CD4-positive, alpha-beta T cell treated with Interferon gamma for 1 hour (primary cell): ENCODE measurements around the gene SDR42E1.
"Not testable (repeated sequence)": the region's sequence is repeated elsewhere in the genome, so short reads cannot be mapped to it uniquely, and the experiment has no call there.

Source experiments
- DNase-seq: peaks from one replicate; pipeline ENCODE4 v3.0.0-alpha.2; 2020

Gene SDR42E1

DNA sequence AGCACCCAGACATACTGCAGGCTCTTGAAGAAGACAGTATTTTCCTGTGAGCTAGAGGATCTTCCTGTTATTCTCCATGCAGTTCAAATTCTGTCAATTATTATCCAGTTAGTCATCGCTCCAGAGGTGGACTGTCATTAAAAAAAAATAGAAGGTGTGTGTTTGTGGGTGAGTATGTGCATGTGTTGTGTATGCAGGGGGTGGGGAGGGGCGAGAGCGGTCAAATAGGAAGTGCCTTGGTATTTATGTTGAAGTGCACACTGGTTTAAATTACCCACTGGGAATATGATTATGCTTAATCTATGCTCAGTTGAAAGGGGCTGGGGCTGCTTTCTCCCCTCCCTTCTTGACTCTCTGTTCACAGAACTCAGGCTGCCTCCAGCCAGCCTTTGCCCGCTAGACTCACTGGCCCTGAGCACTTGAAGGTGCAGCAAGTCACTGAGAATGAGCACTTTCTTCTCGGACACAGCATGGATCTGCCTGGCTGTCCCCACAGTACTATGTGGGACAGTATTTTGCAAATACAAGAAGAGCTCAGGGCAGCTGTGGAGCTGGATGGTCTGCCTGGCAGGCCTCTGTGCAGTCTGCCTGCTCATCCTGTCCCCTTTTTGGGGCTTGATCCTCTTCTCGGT is 23.8 kb upstream of the SDR42E1 start, which contains the start of gene HSD17B2:
Gene HSD17B2, plus strand, starts transcription at position 273 of the 632 bp plus-strand sequence. Its CDS starts 172 bp downstream, at position 445.
- no peak for DNase-seq

GRCh38 chr16:82033683-82034300 is 22.5 kb upstream of the SDR42E1 start:
- no peak for DNase-seq

DNA sequence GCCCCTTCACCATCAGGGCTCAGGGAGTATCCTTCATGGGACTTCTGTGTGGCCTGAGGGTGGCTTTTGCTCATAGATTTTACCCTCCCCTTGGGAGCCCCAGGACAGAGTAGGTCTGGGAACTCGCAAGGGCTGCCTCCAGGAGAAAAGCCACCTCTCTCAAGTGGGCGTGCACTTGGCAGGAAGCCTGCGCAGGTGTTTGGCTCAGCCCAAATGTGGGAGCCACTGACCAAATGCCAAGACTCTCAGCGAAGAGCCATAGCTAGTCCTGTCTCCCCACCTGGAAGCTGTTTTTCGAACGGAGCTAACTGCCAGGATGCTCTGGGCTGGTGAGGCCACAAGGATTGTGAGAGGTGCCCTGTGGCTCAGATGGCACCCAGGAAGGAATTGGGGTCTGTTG is 21.7 kb upstream of the SDR42E1 start:
- DNase-seq: no peak

DNA sequence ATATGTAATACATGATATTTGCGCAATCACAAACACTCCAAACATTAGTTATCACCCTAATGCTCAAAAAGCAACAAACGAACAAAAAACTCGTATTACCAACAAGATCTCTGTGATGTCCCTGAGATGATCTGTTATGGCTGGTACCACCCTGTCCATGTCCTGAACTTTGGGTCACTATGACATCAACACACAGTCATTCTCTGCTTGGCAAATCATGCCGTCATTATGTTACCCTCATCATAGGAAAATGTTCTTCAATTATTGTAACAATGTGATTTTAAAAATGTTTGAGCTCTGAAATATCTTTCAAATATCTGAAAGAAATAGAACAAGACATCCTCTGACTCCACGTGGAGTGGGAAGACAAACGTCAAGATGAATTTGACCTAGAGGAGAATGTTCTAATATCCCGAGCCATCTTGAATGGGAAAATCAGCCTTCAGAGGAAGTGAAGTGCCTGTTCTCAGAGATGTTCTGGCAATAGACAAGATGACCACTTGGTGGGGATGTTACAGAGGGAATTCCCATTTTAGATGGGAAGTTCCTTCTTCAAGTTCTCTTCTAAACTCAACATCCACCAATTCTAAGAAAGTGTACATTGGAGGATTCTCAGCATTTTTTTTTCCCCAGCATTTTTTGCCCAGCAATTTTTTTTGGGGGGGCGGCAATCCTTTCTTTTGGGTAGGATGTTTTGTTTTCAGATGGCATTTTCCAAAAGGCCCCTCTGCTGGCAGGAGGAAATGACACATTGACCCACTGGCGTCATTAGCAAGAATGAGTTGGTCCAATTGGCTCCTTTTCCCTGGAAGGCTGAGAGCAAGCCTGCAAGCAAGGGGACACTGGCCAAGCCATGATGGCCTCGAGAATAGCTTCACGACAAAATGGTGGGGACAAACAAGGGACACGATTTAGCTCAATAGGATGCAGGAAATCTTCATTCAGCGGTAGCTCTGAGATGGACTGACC is 20.1 kb upstream of the SDR42E1 start:
- DNase-seq: no peak

GRCh38 chr16:82027629-82028064 is 16.4 kb upstream of the SDR42E1 start:
- DNase-seq: no peak

GRCh38 chr16:82024883-82025282 is 13.6 kb upstream of the SDR42E1 start:
- DNase-seq: no peak

DNA sequence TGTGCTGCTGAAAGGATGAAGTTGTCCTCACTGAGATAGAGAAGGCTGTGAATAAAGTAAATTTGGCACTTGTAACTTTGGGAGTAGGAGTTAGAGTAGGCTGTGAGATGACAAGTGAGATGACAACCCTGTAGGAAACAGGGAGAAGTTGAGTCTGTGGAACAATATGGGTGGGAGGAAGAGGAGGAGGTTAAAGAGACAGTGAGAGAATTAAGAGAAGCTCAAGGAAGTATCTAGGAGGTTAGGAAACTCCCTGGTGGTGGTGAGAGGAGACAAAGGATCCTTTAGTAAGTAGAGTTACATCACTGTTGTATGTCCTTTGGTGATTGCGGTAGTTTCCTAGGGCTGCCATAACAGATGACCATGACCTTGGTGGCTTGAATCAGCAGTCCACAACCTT is 13.0 kb upstream of the SDR42E1 start:
- no peak for DNase-seq

DNA sequence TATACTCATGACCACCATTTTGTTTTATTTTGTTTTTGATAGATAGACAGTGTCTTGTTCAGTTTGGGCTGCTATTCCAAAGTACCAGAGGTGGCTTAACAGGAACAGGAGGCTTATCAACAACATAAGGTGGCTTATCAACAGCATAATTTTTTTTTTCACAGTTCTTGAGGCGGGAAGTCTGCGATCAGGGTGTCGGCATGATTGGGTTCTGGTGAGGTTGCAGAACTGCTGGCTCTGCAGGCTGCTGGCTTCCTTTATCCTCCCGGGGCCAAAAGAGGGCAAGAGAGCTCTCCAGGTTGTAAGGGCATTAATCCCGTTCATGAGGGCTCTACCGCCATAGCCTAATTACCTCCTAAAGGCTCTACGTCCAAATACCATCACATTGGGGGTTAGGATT is 11.9 kb upstream of the SDR42E1 start:
- DNase-seq: no peak

DNA sequence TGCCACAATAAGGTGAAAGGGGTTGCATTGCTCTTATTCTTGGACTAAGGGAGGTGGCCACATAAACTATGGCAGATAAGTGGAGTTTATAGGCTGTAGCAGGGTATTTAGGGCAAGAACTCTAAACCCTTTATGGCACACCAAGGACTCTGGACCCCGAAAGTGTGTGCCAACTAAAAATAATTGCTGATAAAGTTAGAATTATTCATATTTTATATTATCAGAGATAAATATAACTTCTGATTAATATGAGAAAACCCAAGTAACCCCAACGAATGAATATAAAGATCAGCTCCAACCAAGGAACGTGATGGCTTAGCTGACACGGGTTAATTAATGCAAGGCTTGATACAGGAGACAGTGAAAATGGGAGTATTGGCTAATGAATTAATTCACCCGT is 8.8 kb upstream of the SDR42E1 start:
- no peak for DNase-seq

DNA sequence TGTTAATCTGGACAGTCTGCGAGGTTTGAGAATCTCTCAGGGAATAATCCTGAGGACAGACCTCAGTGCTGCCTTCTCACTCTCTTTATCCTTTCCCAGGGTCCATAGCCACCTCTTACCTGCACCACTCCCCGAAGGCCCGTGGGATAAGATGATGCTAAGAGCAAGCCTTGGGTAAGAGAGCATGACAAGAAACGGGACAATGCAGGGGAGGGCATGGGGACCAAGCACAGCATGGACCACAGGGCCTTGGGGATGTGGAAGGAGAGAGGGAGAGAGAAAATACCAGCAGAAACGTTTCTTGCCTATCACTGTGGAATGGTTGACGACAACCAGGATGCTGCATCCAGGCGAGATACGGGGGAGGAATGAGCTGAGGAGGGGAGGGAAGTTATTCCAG is 8.3 kb upstream of the SDR42E1 start:
- DNase-seq: no peak

GRCh38 chr16:82017911-82018568 is 6.8 kb upstream of the SDR42E1 start:
- no peak for DNase-seq

GRCh38 chr16:82016964-82017363 is 5.7 kb upstream of the SDR42E1 start:
- DNase-seq: no peak

- DNase-seq: no peak
Observed at GRCh38 chr16:82016263-82016662, 5.0 kb upstream of the SDR42E1 start.

DNA sequence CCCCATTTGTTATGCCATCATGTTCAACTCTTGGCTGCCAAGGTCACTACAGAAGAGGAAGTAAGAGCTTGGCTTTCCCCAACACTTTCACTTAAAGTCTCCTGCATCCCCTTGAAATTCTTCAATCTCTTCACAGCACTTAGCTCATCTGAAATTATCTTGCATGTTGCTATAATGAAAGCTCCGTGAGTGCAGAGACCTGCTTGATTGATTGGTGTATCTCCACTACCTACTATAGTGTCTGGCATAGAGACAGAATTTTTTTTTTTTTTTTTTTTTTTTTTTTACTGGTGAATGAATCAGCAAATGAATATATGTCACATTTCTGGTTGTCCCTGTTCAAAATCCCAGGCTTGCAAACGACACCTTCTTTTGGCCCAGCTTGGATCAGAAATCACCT is 1.9 kb upstream of the SDR42E1 start:
- no peak for DNase-seq

GRCh38 chr16:82010649-82011048 is 621 bp downstream of the SDR42E1 start:
- DNase-seq: no peak

DNA sequence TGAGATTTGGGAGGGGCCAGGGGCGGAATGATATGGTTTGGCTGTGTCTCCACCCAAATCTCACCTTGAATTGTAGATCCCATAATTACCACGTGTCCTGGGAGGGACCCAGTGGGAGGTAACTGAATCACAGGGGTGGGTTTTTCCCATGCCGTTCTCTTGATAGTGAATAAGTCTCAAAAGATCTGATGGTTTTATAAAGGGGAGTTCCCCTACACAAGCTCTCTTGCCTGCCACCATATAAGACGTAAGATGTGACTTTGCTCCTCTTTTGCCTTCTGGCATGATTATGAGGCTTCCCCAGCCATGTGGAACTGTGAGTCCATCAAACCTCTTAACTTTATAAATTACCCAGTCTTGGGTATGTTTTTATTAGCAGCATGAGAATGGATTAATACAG is 1.5 kb downstream of the SDR42E1 start:
- not testable (repeated sequence) for DNase-seq

DNA sequence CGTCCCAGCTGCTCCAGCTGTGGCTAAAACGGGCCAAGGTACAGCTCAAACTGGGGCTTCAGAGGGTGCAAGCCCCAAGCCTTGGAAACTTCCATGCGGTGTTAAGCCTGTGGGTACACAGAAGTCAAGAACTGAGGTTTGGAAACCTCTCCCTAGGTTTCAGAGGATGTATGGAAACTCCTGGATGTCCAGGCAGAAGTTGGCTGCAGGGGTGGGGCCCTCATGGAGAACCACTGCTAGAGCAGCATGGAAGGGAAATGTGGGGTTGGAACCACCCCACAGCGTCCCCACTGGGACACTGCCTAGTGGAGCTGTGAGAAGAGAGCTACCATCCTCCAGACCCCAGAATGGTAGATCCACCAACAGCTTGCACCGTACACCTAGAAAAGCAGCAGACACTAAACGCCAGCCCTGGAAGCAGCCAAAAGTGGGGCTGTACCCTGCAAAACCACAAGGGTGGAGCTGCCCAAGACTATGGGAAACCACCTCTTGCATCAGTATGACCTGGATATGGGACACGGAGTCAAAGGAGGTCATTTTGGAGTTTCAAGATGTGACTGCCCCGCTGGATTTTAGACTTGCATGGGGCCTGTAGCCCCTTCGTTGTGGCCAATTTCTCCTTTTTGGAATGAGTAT is 2.2 kb downstream of the SDR42E1 start:
- DNase-seq: no peak

GRCh38 chr16:82007189-82007588 is 4.1 kb downstream of the SDR42E1 start:
- no peak for DNase-seq

GRCh38 chr16:82006036-82006435 is 5.2 kb downstream of the SDR42E1 start:
- no peak for DNase-seq

DNA sequence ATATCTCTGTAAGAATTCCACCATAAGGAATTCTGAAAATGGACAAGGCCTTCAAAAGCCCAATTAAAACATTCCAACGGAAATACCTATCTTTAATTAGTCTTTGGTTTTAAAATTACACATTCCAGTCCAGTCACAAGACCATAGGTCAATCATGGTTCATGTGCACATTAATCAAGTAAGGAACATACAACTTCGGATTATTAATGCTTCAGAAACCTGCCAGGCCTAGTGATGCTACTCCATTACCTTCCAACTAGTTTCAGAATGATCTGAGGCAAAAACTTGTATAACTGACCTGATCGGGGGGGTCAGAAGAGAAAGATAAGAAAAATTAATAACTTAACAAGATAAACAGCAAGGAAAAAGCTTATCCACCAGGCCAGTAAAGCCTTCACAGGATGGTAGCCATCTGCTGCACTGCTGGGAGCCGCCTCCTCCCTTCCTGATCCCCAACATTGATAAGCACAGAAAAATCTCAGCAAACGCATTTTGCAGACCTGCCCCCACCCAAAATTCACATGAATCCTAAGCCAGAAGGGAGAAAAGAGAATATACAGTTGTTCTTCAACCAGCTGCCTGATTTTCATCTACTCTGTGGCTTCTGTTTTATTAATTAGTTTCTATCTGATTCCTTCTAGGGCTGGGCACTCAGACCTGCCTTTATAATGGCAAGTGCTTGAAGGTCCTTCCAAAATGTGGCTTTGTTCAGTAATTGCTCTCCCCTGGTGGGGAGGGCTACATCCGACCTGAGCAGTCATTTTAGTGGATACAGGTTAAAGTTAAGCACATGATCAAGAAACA is 6.0 kb downstream of the SDR42E1 start:
- DNase-seq: no peak

DNA sequence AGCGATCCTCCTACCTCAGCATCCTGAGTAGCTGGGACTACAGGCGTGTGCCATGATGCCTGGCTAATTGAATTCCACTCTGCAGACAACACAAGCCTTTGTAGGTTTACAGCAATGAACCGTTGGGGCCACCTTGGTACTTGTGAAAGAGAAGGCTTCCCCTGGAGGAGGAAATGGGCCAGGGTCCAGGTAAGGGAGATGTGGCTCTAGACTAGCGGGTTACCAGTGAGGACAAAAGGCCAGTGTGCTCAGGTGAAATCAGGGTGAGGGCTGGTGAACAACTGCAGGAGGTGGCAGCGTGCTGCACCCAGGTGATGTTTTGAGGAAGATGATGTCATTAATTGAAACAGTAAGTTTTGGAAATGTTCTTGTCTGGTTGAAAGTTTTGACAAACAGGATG is 6.7 kb downstream of the SDR42E1 start:
- DNase-seq: no peak

- no peak for DNase-seq
Observed at GRCh38 chr16:82002831-82003230, 8.4 kb downstream of the SDR42E1 start.
